Activated CD4-positive, alpha-beta T cell treated with anti-CD3 and anti-CD28 coated beads, Interleukin-2, amount 50 U/mL, for 16 hours (primary cell): ENCODE measurements around the gene HIGD1C.
"Not testable (repeated sequence)": the region's sequence is repeated elsewhere in the genome, so short reads cannot be mapped to it uniquely, and the experiment has no call there.

Experiments used
- DNase-seq: peaks from one replicate; pipeline ENCODE4 v3.0.0-alpha.2; 2020

The HIGD1C gene

GRCh38 chr12:50934371-50934851 lies 17.9 kb upstream of the HIGD1C start:
- no peak for DNase-seq

DNA sequence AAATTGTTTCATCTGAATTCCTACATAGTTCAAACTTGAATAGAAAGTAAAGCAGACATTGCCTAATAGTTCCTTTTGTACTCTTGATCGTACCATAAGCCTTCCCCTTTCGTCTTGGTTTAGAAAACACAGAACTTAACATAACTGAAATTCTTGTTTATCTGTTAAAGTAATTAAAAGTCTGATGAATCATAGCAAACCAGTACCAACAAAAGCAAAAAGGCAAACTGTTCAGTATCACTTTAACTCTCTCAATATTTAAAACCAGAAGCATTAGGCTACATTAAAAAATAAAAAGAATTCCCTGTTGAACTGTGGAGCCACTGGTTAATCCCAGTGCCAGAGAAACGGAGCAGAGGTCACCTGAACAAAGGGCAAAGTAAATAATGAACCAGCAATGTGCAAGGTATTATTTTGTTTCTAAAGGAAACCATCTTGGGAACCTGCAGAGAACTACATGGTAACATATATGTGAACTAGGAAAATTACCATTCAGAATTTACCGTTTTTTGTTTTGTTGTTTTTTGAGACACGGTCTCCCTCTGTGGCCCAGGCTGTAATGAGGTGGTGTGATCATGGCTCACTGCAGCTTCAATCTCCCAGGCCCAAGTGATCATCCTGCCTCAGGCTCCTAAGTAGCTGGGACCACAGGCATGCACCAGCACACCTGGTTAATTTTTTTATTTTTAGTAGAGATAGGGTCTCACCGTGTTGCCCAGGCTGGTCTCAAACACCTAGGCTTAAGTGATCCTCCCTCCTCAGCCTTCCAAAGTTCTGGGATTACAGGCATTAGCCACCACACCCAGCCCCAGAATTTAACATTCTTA lies 17.1 kb upstream of the HIGD1C start:
- DNase-seq = no peak

GRCh38 chr12:50936821-50937530 lies 15.4 kb upstream of the HIGD1C start:
- DNase-seq = no peak

DNA sequence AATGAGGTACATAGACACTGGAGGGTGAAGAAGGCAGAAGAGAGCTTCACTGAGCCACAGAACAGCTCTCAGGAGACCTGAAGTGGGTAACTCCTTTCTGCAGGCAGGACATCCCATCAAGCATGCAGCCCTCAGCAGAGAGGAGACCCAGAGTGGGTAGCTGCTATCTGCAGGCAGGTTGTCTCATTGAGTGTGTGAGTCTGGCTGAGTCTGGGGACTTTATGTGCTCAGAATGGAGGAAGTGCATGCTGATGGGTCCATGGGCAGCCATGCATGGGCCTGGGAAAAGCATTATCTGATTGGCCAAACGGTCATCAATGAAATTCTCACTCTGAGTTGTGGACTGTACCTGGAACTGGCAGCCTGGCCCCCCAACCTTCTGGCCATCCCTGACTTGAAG lies 14.7 kb upstream of the HIGD1C start:
- no peak for DNase-seq

DNA sequence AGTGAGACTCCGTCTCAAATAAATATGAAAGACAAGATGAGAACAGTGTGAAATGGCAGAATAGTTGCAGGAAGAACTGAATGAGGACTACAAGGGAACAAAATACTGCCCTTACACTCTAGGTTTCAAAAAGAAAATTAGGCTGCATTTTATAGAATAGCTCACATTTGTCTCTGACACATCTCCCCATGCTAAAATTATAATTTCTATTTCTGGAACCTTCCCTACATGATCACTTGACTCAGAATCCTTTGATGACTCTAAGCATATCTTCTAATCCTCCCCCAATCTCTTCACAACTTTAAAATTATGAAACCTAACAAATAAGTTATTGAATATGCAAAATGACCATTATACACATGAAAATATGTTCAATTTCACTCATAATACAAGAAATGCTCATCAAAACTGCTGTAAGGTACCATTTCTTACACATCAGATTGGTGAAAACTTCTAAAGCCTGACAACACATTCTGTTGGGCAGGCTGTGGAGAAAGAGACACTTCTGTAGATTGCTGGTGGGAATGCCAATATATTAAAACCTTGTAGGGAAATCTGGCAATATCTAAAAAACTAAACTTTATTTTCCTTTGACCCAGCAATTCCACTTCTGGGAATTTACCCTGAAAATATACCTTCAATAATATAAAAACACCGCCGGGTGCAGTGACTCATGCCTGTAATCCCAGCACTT lies 4.3 kb upstream of the HIGD1C start:
- no peak for DNase-seq

- no peak for DNase-seq
Observed at GRCh38 chr12:50948798-50949197, 3.5 kb upstream of the HIGD1C start.

- no peak for DNase-seq
Observed at GRCh38 chr12:50949801-50950302, 2.5 kb upstream of the HIGD1C start.

DNA sequence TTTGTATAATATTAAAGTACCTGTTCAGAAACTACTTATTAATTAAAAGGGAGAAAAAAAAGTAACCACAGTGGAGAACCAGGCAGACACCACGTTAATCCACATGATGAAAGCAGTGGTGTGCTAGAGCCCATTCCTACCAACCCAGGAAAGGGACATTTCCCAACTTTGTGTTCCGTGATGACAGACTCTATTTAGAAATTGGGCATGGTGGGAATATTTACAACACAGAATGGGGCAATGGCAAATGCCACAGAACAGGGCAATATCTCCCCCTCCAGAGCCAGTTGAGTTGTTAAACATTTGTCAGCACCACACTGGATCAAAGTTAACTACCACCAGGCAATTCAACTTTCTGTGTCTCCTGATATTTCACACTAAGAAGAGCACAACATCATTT lies 1.2 kb upstream of the HIGD1C start:
- no peak for DNase-seq

DNA sequence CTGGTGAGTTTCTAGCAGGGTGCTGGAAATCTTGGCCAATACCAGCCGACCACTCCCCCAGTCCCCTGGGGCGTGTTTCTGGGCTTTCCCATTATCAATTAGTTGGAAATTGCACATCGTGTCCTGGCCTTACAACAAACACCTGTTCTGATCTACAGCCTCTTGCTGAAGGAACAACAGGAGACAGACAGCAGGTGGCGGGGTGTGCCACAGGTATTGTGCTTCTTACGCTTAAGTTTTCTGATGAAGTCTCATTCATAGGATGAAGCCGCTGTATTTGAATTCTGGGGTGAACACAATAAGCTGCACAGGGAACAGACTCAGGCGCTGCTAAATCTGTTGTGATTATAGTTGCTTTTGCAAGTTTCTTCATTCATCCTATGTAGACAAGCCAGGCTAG lies 703 bp downstream of the HIGD1C start:
- no peak for DNase-seq

DNA sequence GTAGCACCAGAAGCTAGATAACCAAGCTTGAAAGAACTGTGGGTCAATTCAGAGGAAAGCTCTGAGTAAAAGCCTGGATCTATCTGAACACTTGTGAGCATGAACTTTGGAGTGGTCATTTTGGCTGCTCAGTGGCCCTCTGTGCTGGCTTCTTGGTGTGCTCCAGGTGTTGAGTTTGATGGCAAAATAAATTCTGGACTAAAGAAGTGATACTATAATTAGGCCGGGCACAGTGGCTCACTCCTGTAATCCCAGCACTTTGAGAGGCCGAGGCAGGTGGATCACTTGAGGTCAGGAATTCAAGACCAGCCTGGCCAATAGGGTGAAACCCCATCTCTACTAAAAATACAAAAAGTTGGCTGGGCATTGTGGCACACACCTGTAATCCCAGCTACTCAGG lies 2.4 kb downstream of the HIGD1C start:
- not testable (repeated sequence) for DNase-seq

DNA sequence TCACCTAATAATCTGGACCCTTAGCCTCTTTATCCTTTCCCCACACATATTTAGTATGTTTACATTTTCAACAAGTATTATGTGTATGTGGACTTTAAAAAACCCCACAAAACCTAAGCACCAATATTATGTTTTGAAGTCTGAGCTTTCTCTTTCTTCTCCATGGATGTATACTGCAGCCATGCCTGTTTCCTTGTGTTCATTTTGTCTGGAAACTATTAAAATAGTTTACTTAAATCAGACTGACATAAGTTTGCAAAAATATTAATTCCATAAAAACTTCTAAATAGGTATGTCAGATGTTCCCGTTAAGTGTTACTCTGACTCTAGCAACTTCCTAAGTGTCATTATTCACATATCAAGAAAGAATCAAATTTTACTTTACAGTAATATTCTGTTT lies 2.9 kb downstream of the HIGD1C start:
- no peak for DNase-seq

DNA sequence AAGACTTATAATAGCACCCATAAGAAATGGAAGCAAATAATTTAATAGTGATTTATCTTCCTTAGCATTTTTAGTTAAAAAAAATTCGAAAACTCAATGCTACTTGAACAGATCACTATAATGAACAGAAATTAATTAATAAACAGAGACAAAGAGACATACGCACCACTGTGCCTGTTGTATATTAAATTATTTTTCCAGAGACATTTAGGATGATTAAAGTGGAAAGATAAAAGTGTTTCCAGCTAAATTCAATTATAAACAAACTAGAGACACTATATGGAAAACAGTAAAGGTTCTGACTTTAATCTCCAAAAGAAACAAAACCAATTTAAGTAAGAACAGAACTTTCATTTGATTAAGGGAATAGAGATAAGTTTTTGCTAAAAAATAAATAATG lies 3.4 kb downstream of the HIGD1C start:
- no peak for DNase-seq

DNA sequence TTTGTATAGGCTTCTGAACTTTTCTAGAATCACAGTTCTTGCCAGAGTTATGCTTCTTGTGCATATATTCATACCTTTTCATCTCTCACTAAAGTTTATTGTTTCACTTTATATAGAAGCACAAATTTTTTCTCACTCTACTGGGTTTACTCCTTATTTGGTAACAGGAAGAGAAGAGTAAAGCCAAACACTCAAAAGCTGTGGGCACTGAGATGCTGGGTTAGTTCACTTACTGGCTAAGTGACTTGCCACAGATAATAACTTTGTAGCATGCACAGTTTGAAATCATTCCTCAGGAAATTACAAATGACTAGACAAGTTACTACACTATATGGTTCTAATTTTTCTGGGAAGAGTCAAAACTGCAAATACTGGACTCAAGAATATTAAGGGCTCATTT lies 7.8 kb downstream of the HIGD1C start:
- DNase-seq = no peak

- no peak for DNase-seq
Observed at GRCh38 chr12:50961708-50962107, 9.4 kb downstream of the HIGD1C start.

GRCh38 chr12:50964432-50964831 lies 12.1 kb downstream of the HIGD1C start:
- DNase-seq = no peak

DNA sequence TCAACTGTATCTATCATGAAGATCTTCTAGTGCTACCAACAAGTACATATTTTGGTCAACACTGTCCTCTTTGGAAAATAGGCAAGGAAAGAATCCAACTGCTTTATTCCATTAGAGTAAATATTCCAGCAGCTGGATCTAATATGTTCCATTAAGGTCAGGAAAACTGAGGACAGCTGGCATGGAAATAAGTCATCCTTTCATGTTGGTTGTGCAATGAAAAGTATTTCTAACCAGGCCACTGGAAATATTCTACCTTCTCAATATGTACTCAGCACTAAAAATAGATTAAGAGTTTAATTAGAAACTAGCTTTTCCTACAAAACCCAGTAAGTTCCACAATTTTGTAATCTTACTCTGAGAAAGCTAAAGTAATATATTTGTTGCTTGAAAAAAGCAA lies 19.6 kb downstream of the HIGD1C start:
- DNase-seq = no peak

GRCh38 chr12:50979369-50980052 lies 27.2 kb downstream of the HIGD1C start:
- DNase-seq = peak; percentile 65

- no peak for DNase-seq
Observed at GRCh38 chr12:50980545-50980944, 28.2 kb downstream of the HIGD1C start.

GRCh38 chr12:50981319-50982239 lies 29.2 kb downstream of the HIGD1C start:
- no peak for DNase-seq

- no peak for DNase-seq
Observed at GRCh38 chr12:50984586-50985298, 32.4 kb downstream of the HIGD1C start.

DNA sequence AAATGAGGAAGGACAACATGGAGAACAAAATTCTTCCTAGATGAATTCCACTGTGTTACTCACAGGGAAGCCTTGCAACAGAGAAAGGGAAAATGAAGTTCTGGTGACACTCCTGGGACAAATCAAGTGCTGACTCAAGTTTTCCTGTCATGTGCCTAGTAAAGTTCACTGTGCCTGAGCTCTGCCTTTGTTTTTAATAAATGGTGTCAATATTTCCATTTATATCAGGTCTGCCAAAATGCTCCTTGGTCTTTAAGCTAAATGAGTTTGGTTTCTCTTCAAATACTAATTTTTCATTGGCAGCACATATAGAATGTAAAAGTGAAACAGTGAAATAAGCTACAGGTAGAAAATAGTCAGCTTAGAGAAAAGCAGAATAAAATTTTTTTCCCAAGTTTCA lies 33.0 kb downstream of the HIGD1C start:
- no peak for DNase-seq
